Effector CD4-positive, alpha-beta T cell (primary cell): ENCODE results near the gene MEMO1.
"Not testable (repeated sequence)": the region's sequence is repeated elsewhere in the genome, so short reads cannot be mapped to it uniquely, and the experiment has no call there.

Source experiments
- DNase-seq: peaks from one replicate; pipeline ENCODE4 v3.0.0-alpha.2; 2020

MEMO1 gene

DNA sequence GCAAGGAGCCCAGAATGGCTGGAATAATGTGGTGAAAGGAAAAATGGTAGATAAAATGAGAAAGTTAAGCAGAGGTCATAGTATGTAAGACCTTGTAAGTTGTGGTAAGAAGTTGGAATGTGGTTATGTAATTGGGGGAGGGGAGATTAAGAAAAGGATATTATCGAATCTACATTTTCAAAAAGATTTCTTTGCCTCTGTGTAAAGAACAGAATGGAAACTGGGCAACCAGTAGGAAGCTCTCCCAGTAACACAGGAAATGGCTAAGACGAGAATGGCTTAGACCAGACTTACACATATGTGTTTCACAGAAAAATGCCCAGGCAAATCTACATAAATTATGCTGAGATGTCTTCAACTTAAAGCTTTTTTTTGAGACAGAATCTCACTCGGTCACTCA is 13.2 kb downstream of the MEMO1 start:
- DNase-seq = no peak

DNA sequence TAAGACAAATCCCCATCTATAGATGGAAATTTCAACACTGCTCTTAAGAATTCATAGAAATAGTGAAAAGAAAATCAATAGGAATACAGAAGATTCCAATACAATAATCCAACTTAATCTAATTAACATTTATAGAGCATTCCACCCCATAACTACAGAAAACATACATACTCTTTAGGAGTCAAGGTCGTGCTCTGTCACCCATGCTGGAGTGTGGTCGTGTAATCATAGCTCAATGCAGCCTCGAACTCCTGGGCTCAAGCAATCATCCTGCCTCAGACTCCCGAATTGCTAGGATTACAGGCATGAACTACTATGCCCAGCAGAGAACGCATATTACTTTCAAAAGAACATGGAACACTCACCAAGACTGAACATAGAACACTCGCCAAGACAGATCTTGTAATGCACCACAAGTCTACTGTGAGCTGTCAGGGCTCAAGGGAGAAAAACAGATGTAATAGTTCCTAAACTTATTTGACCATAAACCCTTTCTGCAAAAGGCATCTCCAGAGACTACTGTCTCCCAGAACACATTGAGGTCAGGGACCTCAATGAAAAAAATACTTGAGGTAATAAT is 14.1 kb downstream of the MEMO1 start:
- no peak for DNase-seq

DNA sequence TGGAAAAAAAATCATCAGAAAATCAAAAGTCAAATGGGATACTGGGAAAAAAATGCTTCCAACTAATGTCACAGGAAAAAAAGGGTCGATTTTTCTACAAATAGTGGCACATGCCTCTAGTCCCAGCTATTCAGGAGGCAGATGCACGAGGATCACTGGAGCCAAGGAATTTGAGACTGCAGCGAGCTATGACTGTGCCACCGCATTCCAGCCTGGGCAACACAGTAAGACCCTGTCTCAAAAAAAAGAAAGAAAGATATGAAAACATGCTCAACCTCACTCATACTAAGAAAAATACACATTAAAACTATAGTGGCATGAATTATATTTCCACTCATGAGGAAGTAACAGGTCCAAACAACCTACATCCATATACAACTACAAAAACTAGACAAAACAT is 17.9 kb downstream of the MEMO1 start:
- no peak for DNase-seq

DNA sequence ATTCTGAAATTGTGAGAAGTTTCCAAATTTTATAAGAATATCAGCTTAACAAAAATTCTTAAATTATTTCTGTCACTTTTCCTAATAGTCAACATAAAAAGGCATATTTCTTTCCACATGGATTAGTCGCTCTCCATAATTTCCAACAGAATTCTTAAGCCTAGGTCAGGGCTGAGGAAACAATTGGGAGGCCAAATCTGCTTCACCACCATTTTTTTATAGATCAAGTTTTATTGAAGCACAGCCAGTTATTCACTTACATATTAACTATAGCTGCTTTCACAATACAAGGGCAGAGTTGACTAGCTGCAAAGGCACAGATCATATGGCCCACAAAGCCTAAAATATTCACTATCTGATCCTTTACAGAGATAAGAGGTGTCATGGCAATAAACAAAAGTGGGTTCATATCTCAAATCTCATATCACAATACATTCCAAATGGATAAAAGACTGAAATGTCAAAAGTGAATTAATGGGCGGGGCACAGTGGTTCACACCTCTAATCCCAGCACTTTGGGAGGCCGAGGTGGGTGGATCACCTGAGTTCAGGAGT is 18.7 kb downstream of the MEMO1 start:
- no peak for DNase-seq

DNA sequence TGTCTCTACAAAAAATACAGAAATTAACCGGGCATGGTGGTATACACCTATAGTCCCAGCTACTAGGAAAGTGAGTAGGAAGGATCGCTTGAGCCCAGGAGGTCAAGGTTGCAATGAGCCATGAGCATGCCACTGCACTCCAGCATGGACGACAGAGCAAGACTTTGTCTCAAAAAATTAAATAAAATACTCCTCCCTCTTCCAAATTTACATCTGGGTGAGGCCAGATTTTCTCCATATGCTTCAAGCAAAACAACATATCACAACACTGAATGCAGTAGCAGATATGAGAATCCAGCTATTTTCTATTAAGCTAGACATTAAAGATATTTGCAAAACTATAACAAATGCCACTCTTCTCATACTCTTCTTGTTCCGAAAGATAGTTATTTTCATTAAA is 20.9 kb downstream of the MEMO1 start:
- no peak for DNase-seq

DNA sequence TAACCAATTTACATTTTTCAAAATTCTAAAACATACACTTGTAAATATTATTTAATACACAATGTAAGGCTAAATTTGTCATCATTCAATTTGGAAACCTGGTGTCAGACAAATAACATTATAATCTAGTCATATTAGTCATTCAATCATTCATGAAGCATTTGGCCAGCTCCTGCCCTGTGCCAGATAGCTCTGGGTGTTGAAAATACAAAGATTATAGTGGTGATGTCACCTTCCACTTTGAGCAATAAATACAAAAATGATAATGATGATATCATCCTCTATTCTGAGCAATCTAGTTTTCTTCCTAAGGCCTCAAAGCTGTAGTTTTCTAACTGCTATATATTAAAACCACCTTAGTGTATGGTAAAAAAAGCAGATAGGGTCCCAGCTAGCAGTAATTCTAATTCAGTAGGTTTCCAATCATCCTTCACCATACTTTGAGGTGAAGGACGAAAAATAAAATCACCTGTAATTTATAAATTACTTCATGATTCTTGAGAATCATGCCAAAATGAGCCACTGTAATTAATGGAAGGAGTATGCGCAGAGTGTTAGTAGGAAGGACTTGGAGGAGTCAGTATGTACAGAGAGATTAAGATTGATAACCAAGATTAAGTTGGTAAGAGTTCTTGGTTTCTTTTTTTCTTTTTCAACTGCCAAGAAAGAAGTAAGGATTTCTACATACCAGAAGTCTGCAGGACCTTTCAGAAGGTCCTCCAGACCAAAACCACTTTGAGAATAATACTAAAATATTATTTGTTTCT is 23.2 kb downstream of the MEMO1 start:
- no peak for DNase-seq

DNA sequence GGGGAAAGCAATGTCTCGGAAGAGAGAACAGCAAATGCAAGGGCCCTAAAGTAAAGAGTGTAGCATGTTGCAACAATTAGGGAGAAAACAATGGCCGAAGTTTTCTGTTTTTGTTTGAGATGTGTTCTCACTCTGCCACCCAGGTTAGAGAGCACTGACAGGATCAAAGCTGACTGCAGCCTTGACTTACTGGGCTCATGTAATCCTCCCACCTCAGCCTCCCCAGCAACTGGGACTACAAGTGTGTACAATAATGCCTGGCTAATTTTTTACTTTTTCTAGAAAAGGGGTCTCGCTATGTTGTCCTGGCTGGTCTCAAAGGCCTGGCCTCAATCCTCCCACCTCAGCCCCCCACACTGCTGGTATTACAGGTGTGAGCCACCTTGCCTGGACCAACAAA is 23.9 kb downstream of the MEMO1 start:
- no peak for DNase-seq

DNA sequence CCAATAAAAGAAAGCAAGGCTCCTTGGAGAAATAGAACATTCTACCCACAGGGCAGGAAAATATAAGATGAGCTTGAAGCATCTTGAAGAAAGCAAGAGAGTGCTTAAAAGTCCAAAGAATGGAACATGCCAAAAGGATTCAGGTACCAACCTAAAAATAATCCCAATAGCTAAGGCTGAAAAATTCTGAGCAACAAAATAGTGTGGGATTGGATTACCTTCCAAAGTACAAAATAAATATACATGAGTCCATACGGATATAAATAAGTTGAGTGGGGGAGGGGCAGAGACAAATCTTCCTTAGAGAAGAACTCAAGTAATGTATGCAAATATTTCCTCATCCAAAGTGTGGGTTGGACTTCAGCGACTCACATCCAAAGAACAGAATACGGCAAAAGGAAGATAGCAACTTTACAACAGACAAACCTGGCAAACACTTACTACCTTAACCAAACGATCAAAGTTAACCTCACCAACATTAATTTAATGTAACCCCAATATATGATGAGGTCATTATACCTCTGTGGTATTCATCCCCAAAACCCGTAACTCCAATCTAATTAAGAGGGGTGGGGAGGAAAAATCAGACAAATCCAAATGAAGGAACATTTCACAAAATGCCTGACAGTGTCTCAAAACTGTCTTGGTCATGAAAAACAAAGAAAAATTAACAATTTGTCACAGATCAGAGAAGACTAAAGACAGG is 26.9 kb downstream of the MEMO1 start:
- no peak for DNase-seq

DNA sequence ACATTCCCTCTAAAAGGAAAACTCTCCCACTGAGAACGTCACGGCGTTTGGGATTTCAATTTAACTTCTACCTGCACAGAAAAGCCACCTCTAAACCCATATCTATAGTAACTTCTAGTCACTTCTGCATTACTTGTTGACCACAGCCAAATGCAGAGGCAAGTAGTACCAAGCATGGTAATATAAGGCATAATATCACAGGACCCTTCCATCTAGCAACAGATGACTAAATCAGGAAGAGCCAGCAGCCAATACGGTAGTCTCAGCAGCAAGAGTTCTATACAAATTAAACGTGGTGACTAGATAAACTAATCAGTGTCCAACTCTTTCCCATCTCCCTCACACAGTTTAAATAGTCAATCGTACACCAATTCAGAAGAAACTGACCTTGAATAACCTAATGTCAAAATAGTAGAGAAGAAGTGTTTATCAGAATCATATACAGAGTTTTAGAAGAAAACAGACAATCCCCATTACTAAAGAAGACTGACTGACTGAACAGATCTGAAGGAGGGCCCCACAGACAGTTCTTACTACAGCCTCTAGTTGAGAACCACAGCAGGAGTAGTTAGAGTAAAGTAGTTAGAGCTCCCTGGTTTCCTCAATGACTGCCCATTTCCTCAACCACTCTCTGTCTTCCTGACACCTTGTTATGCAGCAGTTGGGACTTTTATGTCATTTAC is 30.0 kb downstream of the MEMO1 start:
- no peak for DNase-seq

DNA sequence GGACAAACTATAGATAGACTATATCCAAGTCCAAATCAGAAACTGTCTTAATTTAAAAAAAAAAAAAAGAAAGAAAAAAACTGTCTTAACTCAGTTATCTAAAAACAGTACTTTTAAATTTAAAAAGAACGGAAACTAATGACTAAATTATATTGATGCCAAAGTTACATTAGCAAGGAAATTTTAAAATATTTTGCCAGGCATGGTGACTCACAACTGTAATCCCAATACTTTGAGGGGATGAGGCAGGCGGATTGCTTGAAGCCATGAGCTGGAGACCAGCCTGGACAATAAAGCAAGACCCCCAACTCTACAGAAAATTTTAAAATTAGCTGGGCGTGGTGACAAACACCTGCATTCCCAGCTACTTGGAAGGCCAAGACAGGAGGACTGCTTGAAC is 30.9 kb downstream of the MEMO1 start:
- no peak for DNase-seq

DNA sequence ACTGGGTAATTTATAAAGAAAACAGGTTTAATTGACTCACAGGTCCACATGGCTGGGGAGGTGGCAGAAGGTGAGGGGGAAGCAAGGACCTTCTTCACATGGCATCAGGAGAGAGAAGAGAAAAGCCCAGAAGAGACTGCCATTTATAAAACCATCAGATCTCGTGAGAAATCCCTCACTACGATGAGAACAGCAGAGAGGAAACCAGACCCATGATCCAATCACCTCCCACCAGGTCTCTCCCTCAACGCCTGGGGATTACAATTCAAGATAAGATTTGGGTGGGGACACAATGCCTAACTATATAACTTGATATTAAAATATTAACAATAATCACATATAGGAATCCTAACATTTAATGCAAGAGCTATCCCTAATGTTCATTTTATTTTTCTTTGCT is 31.8 kb downstream of the MEMO1 start:
- DNase-seq = no peak

DNA sequence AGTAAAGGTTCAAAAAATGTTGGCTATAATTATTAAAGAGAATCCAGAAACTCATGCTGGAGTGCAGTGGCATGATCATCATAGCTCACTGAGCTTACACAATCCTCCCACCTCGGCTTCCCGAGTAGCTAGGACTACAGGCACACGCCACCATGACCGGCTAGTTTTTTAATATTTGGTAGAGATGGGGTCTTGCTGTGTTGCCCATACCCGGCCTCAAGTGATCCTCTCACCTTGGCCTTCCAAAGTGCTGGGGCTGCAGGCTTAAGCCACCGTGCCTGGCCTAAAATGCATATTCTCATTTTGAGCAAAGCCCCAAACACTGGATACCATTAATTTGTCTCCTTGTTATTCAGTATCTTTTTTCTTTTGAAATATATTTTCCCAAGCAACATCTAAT is 32.4 kb downstream of the MEMO1 start:
- DNase-seq = no peak

DNA sequence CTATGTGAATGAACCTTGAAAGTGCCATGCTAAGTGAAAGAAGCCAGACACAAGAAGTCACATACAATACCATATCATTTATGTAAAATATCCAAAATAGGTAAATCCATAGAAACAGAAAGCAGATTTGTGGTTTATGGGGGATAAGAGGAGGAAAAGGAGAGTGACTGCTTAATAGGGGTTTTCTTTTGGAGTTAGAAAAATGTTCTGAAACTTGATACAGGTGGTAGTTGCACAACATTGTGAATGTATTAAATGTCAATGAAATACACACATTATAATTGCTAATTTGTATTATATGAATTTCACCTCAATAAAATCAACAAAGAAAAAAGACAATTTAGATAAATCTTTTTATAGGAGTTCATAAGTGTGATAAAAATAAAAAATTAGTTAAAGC is 37.1 kb downstream of the MEMO1 start:
- no peak for DNase-seq

DNA sequence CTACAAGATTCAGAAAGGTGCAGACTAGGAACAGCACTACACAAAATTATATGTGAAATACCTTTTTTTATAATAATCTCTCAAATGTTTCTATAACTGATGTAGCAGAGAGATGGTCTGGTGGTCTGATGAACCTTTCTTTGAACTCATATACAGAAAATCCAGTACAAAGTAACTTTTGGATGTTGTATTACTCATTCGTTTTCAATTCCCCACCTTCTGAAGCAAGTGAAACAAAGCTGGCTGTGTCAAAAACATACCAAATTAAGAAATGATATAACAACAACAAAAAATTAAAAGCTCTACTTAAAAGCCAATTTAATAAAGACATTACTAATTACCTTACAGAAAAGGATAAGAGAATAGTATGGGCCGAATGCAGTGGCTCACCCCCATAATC is 38.7 kb downstream of the MEMO1 start:
- DNase-seq = no peak

DNA sequence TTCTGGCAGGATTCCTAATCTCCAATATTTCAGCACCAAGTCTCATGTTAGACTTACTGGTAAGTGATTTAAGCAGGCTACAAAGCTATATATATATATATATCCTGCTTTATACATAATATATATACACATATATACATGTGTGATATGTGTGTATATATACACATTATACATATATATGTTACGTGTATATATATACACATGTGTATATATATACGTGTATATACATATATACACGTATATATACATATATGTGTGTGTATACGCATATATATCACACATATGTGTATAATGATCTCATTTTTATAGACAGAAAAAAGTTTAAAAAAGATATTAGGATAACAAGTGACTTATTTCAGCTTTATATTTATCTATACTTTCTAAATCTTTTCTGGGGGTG is 41.6 kb downstream of the MEMO1 start:
- no peak for DNase-seq

DNA sequence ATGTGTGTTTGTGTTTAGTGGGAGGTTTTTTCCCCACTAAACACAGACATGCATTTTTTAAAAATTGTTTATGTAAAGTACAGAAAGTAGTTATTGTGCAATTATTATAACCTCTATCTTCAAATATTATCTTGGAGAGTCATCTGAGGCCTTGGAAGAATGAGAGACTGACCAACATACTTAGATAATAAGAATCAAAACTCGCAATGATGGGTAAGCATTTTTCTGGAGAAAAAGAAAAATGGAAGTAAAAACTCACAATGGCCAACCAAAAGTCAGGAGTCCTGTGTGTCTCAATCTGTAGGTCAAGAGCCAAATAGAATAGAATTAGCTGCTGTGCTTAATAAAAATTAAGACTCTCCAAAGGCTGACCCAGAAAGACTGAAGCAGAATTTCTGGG is 43.0 kb downstream of the MEMO1 start:
- no peak for DNase-seq

DNA sequence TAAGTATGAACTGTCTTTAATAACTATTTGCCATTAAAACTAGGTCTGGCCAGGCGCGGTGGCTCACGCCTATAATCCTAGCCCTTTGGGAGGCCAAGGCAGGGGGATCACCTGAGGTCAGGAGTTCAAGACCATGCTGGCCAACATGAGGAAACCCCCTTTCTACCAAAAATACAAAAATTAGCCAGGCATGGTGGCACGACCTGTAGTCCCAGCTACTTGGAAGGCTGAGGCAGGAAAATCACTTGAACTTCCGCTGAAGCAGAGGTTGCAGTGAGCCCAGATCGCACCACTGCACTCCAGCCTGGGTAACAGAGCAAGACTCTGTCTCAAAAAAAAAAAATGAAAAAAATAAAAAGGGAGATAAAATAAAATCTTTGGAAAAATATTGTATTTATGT is 44.4 kb downstream of the MEMO1 start:
- not testable (repeated sequence) for DNase-seq

DNA sequence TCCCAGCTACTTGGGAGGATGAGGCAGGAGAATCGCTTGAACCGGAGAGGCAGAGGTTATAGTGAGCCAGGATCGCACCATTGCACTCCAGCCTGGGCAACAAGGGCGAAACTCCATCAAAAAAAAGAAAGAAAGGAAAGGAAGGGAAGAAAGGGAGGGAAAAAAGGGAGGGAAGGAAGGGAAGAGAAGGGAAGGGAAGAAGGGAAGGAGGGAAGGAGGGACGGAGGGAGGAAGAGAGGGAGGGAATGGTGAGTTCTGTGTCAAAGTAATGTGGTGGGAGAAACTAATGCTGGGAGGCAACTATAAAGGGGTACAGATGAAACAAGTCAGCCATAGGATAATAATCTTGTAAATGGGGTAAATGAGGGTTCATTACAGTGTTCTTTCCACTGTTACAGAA is 45.7 kb downstream of the MEMO1 start:
- no peak for DNase-seq

DNA sequence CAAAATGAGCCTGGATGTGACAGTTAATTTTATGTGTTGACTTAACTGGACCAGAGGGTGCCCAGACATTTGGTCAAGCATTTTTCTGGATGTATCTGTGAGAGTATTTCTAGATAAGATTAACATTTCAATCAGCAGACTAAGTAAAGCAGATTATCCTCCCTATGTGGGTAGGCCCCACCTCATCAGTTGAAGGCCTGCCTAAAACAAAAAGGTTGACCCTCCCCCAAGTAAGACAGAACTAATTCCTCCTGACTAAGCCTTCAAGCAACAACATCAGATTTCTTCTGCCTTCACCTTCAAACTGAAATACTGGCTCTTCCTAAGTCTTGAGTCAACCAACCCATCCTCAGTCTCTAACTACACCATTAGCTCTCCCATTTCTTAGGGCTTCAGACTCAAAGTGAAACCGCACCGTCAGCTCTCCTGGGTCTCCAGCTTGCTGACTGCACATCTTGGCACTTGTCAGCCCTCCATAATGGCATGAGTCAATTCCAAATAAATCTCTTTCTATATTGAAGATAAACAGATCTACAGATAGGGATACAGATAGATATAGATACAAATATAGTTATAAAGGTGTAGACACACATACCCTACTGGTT is 47.9 kb downstream of the MEMO1 start:
- DNase-seq = no peak

DNA sequence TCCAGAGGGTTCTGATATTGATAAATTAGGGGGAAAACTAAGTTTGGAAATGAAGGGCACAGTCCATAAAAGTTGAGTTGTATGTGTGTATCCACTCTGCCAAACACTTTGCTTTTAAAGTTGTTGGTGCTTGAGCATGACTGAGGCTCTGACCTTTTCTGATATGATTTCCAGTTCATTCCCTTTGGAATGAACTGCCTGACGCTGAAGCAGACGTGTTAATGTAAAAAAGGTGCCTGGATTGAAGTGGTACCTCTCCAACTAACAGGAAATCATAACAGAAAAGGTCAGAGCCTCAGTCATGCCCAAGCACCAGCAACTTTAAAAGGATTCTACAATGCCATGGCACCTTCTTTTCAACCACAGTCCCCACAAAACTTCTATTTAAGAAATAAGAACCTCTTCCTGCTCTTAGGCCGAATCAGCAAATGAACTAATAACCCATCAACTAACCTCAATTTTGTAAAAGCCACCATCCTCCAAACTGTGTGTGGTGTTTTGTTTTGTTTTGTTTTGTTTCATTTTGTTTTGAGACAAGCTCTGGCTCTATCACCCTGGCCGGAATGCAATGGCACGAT is 52.6 kb downstream of the MEMO1 start:
- no peak for DNase-seq

DNA sequence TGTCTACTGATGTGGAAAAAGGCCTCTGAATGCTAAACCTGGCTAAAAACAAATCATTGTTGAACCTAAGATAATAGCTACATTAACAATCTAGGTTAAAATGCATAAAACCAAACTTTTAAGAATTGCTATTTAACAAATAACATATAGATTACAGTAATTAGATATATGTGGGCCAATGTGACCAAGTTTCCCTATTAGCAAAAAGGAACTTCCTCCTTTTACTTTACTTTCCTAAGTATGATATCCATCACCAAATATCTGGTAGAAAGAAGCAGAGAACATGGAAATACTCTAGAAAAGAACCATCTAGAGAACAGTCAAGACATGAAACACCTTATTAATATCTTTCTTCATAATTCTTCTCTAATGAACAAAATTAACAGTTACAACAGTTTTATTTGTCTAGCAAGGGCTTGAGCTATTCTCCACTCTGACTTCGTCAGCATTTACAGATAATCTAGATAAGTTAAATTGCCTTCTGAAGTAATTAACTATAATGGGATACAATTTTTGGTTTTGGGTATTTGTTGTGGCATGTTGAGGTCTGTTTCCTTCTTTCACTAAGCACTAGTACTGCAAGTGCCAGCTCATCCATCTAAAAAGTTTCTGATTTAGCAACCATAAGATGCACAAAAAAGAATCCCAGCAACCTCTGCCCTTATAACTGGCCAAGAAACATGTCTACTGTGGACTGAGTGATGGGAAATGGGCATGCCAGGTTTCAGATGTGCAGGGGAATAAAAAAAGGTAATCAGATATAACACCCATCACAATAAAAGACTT is 53.3 kb downstream of the MEMO1 start:
- no peak for DNase-seq

DNA sequence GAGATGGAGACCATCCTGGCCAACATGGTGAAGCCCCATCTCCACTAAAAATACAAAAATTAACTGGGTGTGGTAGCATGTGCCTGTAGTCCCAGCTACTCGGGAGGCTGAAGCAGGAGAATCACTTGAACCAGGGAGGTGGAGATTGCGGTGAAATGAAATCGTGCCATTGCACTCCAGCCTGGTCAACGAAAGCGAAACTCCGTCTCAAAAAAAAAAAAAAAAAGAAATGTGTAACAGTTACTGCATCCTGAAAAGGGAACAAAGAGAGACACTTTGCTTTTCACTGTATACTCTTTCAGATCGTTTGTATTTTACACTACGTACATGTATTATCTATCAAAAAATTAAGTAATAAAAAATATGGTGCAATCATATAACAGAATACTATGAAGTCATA is 53.9 kb downstream of the MEMO1 start:
- not testable (repeated sequence) for DNase-seq
